Tibial nerve (tissue), 4 donors: ENCODE results near the gene DENND10. TPM values are rescaled to one million over a fixed set of nuclear protein-coding genes. Genes with fewer than 3 reads are reported as not detected.
A peak's percentile ranks its signal among the peaks of the same experiment; 100 is the strongest.
"Not testable (repeated sequence)": the region's sequence is repeated elsewhere in the genome, so short reads cannot be mapped to it uniquely, and the experiment has no call there.

Source experiments
- DNase-seq, 2 donors: peaks; one replicate each; pipeline ENCODE4 v3.0.0-alpha.2; 2019; ENCODE audit warnings: low spot score in 2 of 2
- H3K27ac ChIP-seq, 4 donors: fragments of 200-600 bp; sonication (generic) in 3 of 4; one replicate each; pipeline ENCODE4 v1.5.1; 2017 to 2019; ENCODE audit warnings: mild to moderate bottlenecking in 1 of 4
- H3K27me3 ChIP-seq, 2 donors: fragments of 200-600 bp; sonication (generic) in 1 of 2; one replicate each; pipeline versions ENCODE4 v1.5.1 to v1.6.0; 2017 to 2019
- H3K36me3 ChIP-seq, 3 donors: fragments of 200-600 bp; sonication (generic); one replicate each; pipeline ENCODE4 v1.5.1; 2018 to 2019
- H3K4me1 ChIP-seq, 4 donors: fragments of 200-600 bp; sonication (generic) in 3 of 4; one replicate each; pipeline ENCODE4 v1.5.1; 2017 to 2019
- H3K4me3 ChIP-seq, 4 donors: fragments of 200-600 bp; sonication (generic) in 3 of 4; one replicate each; pipeline ENCODE4 v1.5.1; 2017 to 2019; ENCODE audit warnings: mild to moderate bottlenecking in 1 of 4, moderate library complexity in 1 of 4
- H3K9me3 ChIP-seq, 4 donors: fragments of 200-600 bp; sonication (generic) in 3 of 4; one replicate each; pipeline ENCODE4 v1.5.1; 2017 to 2019
- EP300 ChIP-seq, 2 donors: sonication (generic); formaldehyde crosslinking; IDR thresholded peaks; one replicate each; pipeline ENCODE4 v1.6.1; 2017; ENCODE audit warnings: antibody characterized with exemption in 2 of 2, mild to moderate bottlenecking in 1 of 2
- POLR2A ChIP-seq, 2 donors: fragments of 450-650 bp; IDR thresholded peaks; one replicate each; pipeline ENCODE4 v1.6.1; 2017; ENCODE audit warnings: antibody characterized with exemption in 2 of 2, mild to moderate bottlenecking in 2 of 2, moderate library complexity in 2 of 2
- WGBS, 2 donors: methylation state at CpG; one replicate each; pipeline ENCODE4 v1.1.5; 2018; 5-methylcytosine and 5-hydroxymethylcytosine counted together
- total RNA-seq, 4 donors: library from RNA; depleted of rRNA; stranded (reverse); fragments of >200 nt; gene quantifications; one replicate each; pipeline ENCODE4 v1.1.0, GENCODE V29; 2016
- TF ChIP-seq, protein P1 (sequence below), 5 experiments: fragments of 200-600 bp in 3 of 5; fragments of 450-650 bp in 2 of 5; sonication (generic) in 3 of 5; IDR thresholded peaks; one replicate each; pipeline ENCODE4 v1.5.1; 2016 to 2019; ENCODE audit warnings: antibody characterized with exemption in 5 of 5, mild to moderate bottlenecking in 3 of 5, moderate library complexity in 2 of 5

DENND10 gene
- total RNA-seq, 4 donors from 2014 or later, result 23.3 to 51.0 (median 43.4) TPM

DNA sequence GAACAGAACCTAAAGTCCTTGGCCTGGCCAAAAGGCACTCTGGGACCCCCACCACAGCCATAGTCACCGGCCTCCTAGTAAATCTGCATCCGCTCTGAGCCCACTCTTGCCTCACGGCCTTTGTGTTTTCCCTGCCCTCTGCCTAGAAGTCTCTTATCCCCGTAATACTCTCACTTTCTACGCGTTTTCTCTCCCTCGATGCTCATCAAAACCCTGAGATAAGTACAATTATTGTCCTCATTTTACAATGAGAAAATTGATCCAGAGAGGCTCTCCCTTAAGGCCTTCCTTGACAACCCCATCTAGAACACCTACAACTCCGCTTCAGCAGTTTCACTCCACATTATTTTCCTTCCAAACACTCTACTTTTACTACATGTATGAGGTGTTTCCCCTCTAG, 63.1 kb downstream of the DENND10 start:
- DNase-seq, result no peak
- peak overlapping the region in 2 of 4 donors; percentile 93 to 98 for H3K27ac ChIP-seq

DNA sequence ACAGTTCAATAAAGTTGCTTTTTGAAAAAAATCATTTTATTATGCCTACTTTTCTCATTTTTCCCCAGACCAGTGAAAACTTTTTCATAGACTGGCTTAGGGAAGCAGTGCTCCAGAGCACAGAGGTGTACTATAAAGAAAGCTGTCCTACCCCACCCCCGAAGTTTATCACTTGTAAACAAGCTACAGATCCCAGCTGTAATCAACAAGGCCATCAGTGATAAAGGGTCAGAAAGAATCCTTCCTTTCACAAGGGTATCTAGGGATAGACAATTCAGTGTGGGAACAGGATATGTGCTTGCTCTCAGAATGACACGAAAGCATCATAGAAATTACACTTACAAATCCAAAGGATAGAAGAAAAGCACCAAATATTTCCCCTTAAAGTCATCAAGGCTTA, 70.2 kb downstream of the DENND10 start:
- no peak for DNase-seq
- Histone ChIP-seq H3K36me3 (peaks cover 12 to 64% (median 13%) of the 10 kb centered on the region in 3 donors), H3K4me1 (peaks cover 0 to 29% (median 11%) of the 10 kb centered on the region in 4 donors), H3K27ac (no peak overlapping the region), H3K9me3 (no peaks in the 10 kb centered on the region), H3K4me3 (no peak overlapping the region), H3K27me3 (no peaks in the 10 kb centered on the region)
- 76 to 78% methylated on average over 2 of the region's 2 CpGs for WGBS, 2 donors
- no peak for TF ChIP-seq POLR2A (IDR thresholded peaks at IDR 0.05)

More for the DNA sequence above, 63.1 kb downstream of the DENND10 start:
- H3K4me1 ChIP-seq, result peaks cover 0 to 23% (median 9%) of the 10 kb centered on the region in 4 donors
- H3K4me3 ChIP-seq, result no peak overlapping the region
- no peaks in the 10 kb centered on the region for H3K27me3 ChIP-seq
- peaks cover 6 to 47% (median 16%) of the 10 kb centered on the region in 3 donors for H3K36me3 ChIP-seq
- H3K9me3 ChIP-seq, result no peaks in the 10 kb centered on the region
- TF ChIP-seq EP300 (IDR thresholded peaks at IDR 0.05), result no peak
- TF ChIP-seq POLR2A (IDR thresholded peaks at IDR 0.05), result no peak
- TF ChIP-seq, protein P1, sequence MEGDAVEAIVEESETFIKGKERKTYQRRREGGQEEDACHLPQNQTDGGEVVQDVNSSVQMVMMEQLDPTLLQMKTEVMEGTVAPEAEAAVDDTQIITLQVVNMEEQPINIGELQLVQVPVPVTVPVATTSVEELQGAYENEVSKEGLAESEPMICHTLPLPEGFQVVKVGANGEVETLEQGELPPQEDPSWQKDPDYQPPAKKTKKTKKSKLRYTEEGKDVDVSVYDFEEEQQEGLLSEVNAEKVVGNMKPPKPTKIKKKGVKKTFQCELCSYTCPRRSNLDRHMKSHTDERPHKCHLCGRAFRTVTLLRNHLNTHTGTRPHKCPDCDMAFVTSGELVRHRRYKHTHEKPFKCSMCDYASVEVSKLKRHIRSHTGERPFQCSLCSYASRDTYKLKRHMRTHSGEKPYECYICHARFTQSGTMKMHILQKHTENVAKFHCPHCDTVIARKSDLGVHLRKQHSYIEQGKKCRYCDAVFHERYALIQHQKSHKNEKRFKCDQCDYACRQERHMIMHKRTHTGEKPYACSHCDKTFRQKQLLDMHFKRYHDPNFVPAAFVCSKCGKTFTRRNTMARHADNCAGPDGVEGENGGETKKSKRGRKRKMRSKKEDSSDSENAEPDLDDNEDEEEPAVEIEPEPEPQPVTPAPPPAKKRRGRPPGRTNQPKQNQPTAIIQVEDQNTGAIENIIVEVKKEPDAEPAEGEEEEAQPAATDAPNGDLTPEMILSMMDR (IDR thresholded peaks at IDR 0.05), result no peak
- 73 to 76% methylated on average over 8 of the region's 8 CpGs for WGBS, 2 donors

DNA sequence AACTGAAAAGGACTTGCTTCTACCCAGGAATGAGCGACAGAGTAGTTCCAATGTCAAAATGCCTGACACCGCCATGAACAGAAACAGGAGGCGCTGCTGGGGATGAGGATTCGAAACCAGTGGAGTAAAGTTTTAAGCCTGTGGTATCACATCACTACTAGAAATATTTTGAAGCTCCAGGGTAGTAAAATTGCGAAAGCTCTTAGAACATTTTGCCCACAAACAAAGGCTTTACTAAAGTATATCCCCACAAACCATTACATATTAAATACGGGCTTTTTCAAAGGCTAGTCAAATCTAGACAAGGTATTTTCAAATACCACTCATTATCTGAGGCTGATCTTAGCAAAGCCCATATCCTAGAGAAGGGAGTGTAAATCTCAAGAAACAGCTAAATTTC, 72.3 kb downstream of the DENND10 start:
- no peak for DNase-seq
- H3K27me3 ChIP-seq, result no peaks in the 10 kb centered on the region
- no peak for TF ChIP-seq POLR2A (IDR thresholded peaks at IDR 0.05)
- TF ChIP-seq, protein P1 (IDR thresholded peaks at IDR 0.05), result no peak
- TF ChIP-seq EP300 (IDR thresholded peaks at IDR 0.05), result no peak
- 90 to 91% methylated on average over 6 of the region's 6 CpGs for WGBS, 2 donors
- H3K4me1 ChIP-seq, result peaks cover 0 to 33% (median 14%) of the 10 kb centered on the region in 4 donors
- no peak overlapping the region for H3K27ac ChIP-seq
- no peak overlapping the region for H3K4me3 ChIP-seq
- H3K9me3 ChIP-seq, result no peaks in the 10 kb centered on the region
- peaks cover 12 to 44% (median 12%) of the 10 kb centered on the region in 3 donors for H3K36me3 ChIP-seq

DNA sequence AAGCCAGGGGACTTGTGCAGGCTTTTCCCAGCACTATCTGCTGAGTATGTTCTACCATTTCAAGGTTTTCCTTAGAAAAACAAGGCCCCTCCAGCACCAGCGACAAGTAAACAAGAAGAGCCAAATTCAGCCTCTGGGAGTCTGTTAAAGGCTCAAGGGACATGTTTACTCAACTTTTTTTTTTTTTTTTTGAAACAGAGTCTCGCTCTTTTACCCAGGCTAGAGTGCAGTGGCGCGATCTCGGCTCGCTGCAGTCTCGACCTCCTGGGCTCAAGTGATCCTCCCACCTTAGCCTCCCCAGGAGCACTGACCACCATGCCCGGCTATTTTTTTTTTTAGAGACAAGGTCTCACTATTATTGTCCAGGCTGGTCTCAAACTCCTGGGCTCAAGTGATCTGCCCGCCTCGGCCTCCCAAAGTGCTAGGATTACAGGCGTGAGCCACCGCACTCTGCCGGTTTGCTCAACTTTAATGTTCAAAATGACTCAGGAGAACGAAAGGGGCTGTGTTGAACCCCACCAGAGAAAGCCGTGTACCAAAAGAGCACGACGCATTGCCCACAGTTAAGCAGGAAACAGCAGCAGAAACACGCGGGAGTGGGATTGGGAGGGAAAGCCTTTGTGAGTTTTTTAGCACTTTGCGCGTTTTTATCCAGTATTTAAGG, 73.9 kb downstream of the DENND10 start:
- WGBS, 2 donors, result 22% methylated on average over 21 of the region's 21 CpGs
- H3K4me1 ChIP-seq, result peaks cover 0 to 33% (median 14%) of the 10 kb centered on the region in 4 donors
- no peaks in the 10 kb centered on the region for H3K27me3 ChIP-seq
- no peak for DNase-seq
- H3K9me3 ChIP-seq, result no peaks in the 10 kb centered on the region
- peak overlapping the region; percentile 83 to 97 (median 92) for H3K27ac ChIP-seq
- peaks cover 0 to 27% (median 2%) of the 10 kb centered on the region in 3 donors for H3K36me3 ChIP-seq
- H3K4me3 ChIP-seq, result peak overlapping the region; percentile 59 to 82 (median 66)
- TF ChIP-seq, protein P1 (IDR thresholded peaks at IDR 0.05), result no peak
- TF ChIP-seq POLR2A (IDR thresholded peaks at IDR 0.05) (no peak), EP300 (IDR thresholded peaks at IDR 0.05) (no peak)

DNA sequence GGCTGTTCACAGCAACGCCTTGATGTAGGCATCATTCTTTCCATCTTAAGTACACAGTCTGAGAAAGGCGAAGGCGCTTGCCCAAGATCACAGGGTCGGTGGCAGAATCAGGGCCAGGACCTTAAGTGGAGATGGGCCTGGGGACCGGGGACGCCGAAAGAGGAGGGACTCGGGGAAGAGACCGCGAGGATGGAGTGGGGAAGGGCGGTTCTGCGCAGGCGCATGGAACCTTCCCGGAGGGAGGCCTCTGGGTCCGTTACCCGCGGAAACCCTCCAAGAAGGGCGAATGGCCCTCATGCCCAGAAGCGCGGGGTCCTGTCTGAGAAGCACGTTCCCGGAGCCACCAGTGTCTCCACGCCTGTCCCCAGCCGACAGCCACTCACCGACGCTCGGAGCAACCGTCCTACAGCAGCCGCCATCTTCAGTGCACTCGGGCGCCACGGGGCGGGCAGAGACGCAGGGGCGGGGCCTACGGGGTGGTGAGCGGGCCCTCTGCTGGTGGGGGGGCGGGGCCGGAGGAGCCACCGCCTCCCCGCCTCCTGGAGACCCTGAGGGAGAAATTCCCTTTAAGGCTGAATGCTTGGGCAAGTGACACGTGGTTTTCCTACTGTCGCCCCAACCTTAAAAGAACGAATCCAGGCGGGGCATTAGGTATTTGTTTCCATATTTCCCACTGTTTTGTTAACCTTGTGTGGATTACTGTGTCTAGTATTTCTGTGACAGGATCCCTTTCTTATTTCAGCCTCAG, 74.6 kb downstream of the DENND10 start, which contains the start of gene PRDX3:
TSS of gene PRDX3 (minus strand) at position 441 of the 748 bp plus-strand sequence. CDS start at position 419, 22 bp downstream.
- no peaks in the 10 kb centered on the region for H3K9me3 ChIP-seq
- peak within 1 kb of the TSS; percentile 83 to 97 (median 92) for H3K27ac ChIP-seq
- DNase-seq, result peak; percentile 90
- H3K4me1 ChIP-seq, result peaks cover 0 to 33% (median 14%) of the 10 kb centered on the region in 4 donors
- peak within 1 kb of the TSS; percentile 59 to 82 (median 66) for H3K4me3 ChIP-seq
- WGBS, 2 donors, result 0 to 1% methylated on average over 18 to 25 of the region's 45 CpGs
- H3K36me3 ChIP-seq, result peaks cover 0 to 20% (median 2%) of the 10 kb centered on the region in 3 donors
- TF ChIP-seq POLR2A (IDR thresholded peaks at IDR 0.05), result peak; percentile 56 to 77
- TF ChIP-seq, protein P1 (IDR thresholded peaks at IDR 0.05), result peak in 4 of 5 experiments; percentile 15 to 48 (median 30)
- peak in 1 of 2 donors; percentile 96 for TF ChIP-seq EP300 (IDR thresholded peaks at IDR 0.05)
- no peaks in the 10 kb centered on the region for H3K27me3 ChIP-seq

DNA sequence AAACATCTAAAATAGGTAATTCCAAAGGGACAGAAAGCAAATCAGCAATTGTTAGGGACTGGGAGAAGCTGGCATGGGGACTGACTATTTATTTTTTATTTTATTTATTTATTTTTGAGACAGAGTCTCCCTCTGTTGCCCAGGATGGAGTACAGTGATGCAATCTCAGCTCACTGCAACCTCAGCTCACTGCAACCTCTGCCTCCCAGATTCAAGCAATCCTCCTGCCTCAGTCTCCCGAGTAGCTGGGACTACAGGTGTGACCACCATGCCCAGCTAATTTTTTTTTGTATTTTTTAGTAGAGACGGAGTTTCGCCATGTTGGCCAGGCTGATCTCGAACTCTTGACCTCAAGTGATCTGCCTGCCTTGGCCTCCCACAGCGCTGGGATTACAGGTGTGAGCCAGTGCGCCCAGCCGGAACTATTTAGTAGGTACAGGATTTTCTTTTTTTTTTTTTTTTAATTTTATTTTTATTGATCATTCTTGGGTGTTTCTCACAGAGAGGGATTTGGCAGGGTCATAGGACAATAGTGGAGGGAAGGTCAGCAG, 77.0 kb downstream of the DENND10 start:
- H3K4me1 ChIP-seq, result peaks cover 0 to 28% (median 14%) of the 10 kb centered on the region in 4 donors
- H3K27me3 ChIP-seq, H3K36me3 ChIP-seq, H3K27ac ChIP-seq, H3K9me3 ChIP-seq, DNase-seq, H3K4me3 ChIP-seq: not testable (repeated sequence)
- WGBS, 2 donors, result 86 to 89% methylated on average over 7 of the region's 7 CpGs
